Stimulated activated CD8-positive, alpha-beta memory T cell treated with anti-CD3 and anti-CD28 coated beads, Interleukin-15, amount 100 ng/mL, for 4 hours (primary cell): Measurements from ENCODE around the gene LMX1A.

Experiments used
- DNase-seq, 2 donors: peaks; one replicate each; pipeline ENCODE4 v3.0.0-alpha.2; 2020; ENCODE audit warnings: low read depth in 2 of 2

The LMX1A gene

GRCh38 chr1:165265196-165265838 lies 91.2 kb downstream of the LMX1A start:
- no peak for DNase-seq

- DNase-seq: no peak
These were observed 96.6 kb downstream of the LMX1A start for GRCh38 chr1:165259706-165260428.

- no peak for DNase-seq
These were observed 97.3 kb downstream of the LMX1A start for GRCh38 chr1:165259236-165259635.

- DNase-seq: no peak
These were observed 98.5 kb downstream of the LMX1A start for GRCh38 chr1:165257969-165258459.

- DNase-seq: no peak
These were observed 101.5 kb downstream of the LMX1A start for GRCh38 chr1:165254896-165255625.

GRCh38 chr1:165254376-165254775 lies 102.1 kb downstream of the LMX1A start:
- DNase-seq: no peak

GRCh38 chr1:165253818-165254254 lies 102.7 kb downstream of the LMX1A start:
- DNase-seq: no peak

GRCh38 chr1:165248969-165249571 lies 107.4 kb downstream of the LMX1A start:
- DNase-seq: no peak

GRCh38 chr1:165241952-165242351 lies 114.6 kb downstream of the LMX1A start:
- no peak for DNase-seq

GRCh38 chr1:165241321-165241720 lies 115.2 kb downstream of the LMX1A start:
- DNase-seq: no peak

- no peak for DNase-seq
These were observed 116.0 kb downstream of the LMX1A start for GRCh38 chr1:165240492-165240891.

- no peak for DNase-seq
These were observed 116.6 kb downstream of the LMX1A start for GRCh38 chr1:165239873-165240272.

- no peak for DNase-seq
These were observed 120.7 kb downstream of the LMX1A start for GRCh38 chr1:165235777-165236291.

- no peak for DNase-seq
These were observed 121.2 kb downstream of the LMX1A start for GRCh38 chr1:165235155-165235776.

GRCh38 chr1:165234149-165234548 lies 122.4 kb downstream of the LMX1A start:
- no peak for DNase-seq

- no peak for DNase-seq
These were observed 127.8 kb downstream of the LMX1A start for GRCh38 chr1:165228676-165229075.

GRCh38 chr1:165228111-165228655 lies 128.3 kb downstream of the LMX1A start:
- DNase-seq: no peak

GRCh38 chr1:165226326-165226725 lies 130.2 kb downstream of the LMX1A start:
- DNase-seq: no peak

GRCh38 chr1:165225650-165226049 lies 130.9 kb downstream of the LMX1A start:
- DNase-seq: no peak

- no peak for DNase-seq
These were observed 131.5 kb downstream of the LMX1A start for GRCh38 chr1:165225062-165225461.

GRCh38 chr1:165224504-165224903 lies 132.0 kb downstream of the LMX1A start:
- no peak for DNase-seq
